HEK293 (cell line): ENCODE results near the gene ACOT8.

ENCODE experiments used
- GLI4 ChIP-seq: fragments of 450-650 bp; formaldehyde crosslinking; IDR thresholded peaks from 2 replicates; pipeline ENCODE4 v1.5.1; 2016; ENCODE audit warnings: missing biosample characterization, missing genetic modification characterization
- KLF8 ChIP-seq: fragments of 450-650 bp; formaldehyde crosslinking; IDR thresholded peaks from 2 replicates; pipeline ENCODE4 v1.5.1; 2016; ENCODE audit warnings: missing biosample characterization, missing genetic modification characterization
- MZF1 ChIP-seq: fragments of 450-650 bp; formaldehyde crosslinking; IDR thresholded peaks from 2 replicates; pipeline ENCODE4 v1.5.1; 2017; ENCODE audit warnings: missing biosample characterization, missing genetic modification characterization, borderline replicate concordance
- OSR2 ChIP-seq: fragments of 450-650 bp; formaldehyde crosslinking; IDR thresholded peaks from 2 replicates; pipeline ENCODE4 v1.5.1; 2016; ENCODE audit warnings: missing biosample characterization, missing genetic modification characterization
- ZNF223 ChIP-seq: fragments of 450-650 bp; formaldehyde crosslinking; IDR thresholded peaks from 2 replicates; pipeline ENCODE4 v1.5.1; 2016; ENCODE audit warnings: missing biosample characterization, missing genetic modification characterization
- ZNF366 ChIP-seq: fragments of 450-650 bp; formaldehyde crosslinking; conservative IDR thresholded peaks from 2 replicates; pipeline ENCODE4 v1.5.1; 2016; ENCODE audit warnings: missing biosample characterization, missing genetic modification characterization
- ZNF394 ChIP-seq: fragments of 450-650 bp; formaldehyde crosslinking; IDR thresholded peaks from 2 replicates; pipeline ENCODE4 v1.5.1; 2016; ENCODE audit warnings: missing biosample characterization, missing genetic modification characterization, mild to moderate bottlenecking, moderate library complexity, borderline replicate concordance
- ZNF404 ChIP-seq: fragments of 450-650 bp; formaldehyde crosslinking; IDR thresholded peaks from 2 replicates; pipeline ENCODE4 v1.5.1; 2017; ENCODE audit warnings: missing biosample characterization, missing genetic modification characterization
- ZNF416 ChIP-seq: fragments of 450-650 bp; formaldehyde crosslinking; IDR thresholded peaks from 2 replicates; pipeline ENCODE4 v1.5.1; 2016; ENCODE audit warnings: missing biosample characterization, missing genetic modification characterization
- ZNF423 ChIP-seq: fragments of 450-650 bp; formaldehyde crosslinking; IDR thresholded peaks from 2 replicates; pipeline ENCODE4 v1.5.1; 2016; ENCODE audit warnings: missing biosample characterization, missing genetic modification characterization
- ZNF433 ChIP-seq: fragments of 450-650 bp; formaldehyde crosslinking; IDR thresholded peaks from 2 replicates; pipeline ENCODE4 v1.5.1; 2016; ENCODE audit warnings: missing biosample characterization, missing genetic modification characterization, low read depth
- ZNF521 ChIP-seq: fragments of 450-650 bp; formaldehyde crosslinking; IDR thresholded peaks from 2 replicates; pipeline ENCODE4 v1.5.1; 2017; ENCODE audit warnings: missing biosample characterization, mild to moderate bottlenecking, missing genetic modification characterization
- ZNF600 ChIP-seq: fragments of 450-650 bp; formaldehyde crosslinking; IDR thresholded peaks from 2 replicates; pipeline ENCODE4 v1.5.1; 2016; ENCODE audit warnings: missing biosample characterization, missing genetic modification characterization
- ZNF626 ChIP-seq: fragments of 450-650 bp; sonication (Bioruptor Pico); formaldehyde crosslinking; IDR thresholded peaks from 2 replicates; pipeline ENCODE4 v1.5.1; 2018; ENCODE audit warnings: missing biosample characterization, missing genetic modification characterization, inconsistent platforms
- ZNF777 ChIP-seq: fragments of 450-650 bp; formaldehyde crosslinking; IDR thresholded peaks from 2 replicates; pipeline ENCODE4 v1.5.1; 2017; ENCODE audit warnings: missing biosample characterization, missing genetic modification characterization, borderline replicate concordance
- ZSCAN30 ChIP-seq: fragments of 450-650 bp; IDR thresholded peaks from 2 replicates; pipeline ENCODE4 v1.5.1; 2018; ENCODE audit warnings: missing biosample characterization, mild to moderate bottlenecking, missing genetic modification characterization, moderate library complexity
- TF ChIP-seq, protein P1 (sequence below): fragments of 450-650 bp; formaldehyde crosslinking; IDR thresholded peaks from 2 replicates; pipeline ENCODE4 v1.5.1; 2016; ENCODE audit warnings: missing biosample characterization, missing genetic modification characterization, borderline replicate concordance
- TF ChIP-seq, protein P2 (sequence below): fragments of 450-650 bp; formaldehyde crosslinking; conservative IDR thresholded peaks from 2 replicates; pipeline ENCODE4 v1.5.1; 2016; ENCODE audit warnings: low read depth, missing biosample characterization, missing genetic modification characterization
- TF ChIP-seq, protein P3 (sequence below): fragments of 450-650 bp; formaldehyde crosslinking; IDR thresholded peaks from 2 replicates; pipeline ENCODE4 v1.5.1; 2016; ENCODE audit warnings: missing biosample characterization, missing genetic modification characterization
- TF ChIP-seq, protein P4 (sequence below): fragments of 450-650 bp; formaldehyde crosslinking; IDR thresholded peaks from 2 replicates; pipeline ENCODE4 v1.5.1; 2017; ENCODE audit warnings: missing biosample characterization, missing genetic modification characterization
- TF ChIP-seq, protein P5 (sequence below): fragments of 450-650 bp; formaldehyde crosslinking; IDR thresholded peaks from 2 replicates; pipeline ENCODE4 v1.5.1; 2017; ENCODE audit warnings: missing biosample characterization, missing genetic modification characterization

The ACOT8 gene

DNA sequence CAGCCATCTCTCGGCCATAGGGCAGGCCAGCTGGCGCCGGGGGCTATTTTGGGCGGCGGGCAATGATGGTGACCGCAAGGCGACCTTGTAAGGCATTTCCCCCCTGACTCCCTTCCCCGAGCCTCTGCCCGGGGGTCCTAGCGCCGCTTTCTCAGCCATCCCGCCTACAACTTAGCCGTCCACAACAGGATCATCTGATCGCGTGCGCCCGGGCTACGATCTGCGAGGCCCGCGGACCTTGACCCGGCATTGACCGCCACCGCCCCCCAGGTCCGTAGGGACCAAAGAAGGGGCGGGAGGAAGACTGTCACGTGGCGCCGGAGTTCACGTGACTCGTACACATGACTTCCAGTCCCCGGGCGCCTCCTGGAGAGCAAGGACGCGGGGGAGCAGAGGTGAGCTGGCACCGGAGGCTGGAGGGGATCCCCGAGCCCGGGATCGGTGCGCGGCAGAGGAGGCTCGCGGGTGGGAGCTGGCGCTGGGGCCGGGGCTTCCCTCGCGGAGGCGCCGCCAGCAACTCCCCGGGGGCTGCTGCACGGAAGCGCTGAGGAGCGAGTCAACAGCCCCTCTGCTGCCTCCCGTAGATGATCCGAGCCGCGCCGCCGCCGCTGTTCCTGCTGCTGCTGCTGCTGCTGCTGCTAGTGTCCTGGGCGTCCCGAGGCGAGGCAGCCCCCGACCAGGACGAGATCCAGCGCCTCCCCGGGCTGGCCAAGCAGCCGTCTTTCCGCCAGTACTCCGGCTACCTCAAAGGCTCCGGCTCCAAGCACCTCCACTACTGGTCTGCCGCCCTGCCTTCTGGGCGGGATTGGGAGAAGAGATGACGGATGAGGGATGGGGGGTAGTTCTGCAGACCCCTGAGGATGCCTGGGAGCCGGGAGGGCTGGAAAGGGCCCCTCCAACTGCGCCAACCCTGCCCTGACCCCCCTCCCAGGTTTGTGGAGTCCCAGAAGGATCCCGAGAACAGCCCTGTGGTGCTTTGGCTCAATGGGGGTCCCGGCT is 34.1 kb upstream of the ACOT8 start, which contains the start of the genes CTSA and NEURL2 (continued):
- TF ChIP-seq, protein P1, sequence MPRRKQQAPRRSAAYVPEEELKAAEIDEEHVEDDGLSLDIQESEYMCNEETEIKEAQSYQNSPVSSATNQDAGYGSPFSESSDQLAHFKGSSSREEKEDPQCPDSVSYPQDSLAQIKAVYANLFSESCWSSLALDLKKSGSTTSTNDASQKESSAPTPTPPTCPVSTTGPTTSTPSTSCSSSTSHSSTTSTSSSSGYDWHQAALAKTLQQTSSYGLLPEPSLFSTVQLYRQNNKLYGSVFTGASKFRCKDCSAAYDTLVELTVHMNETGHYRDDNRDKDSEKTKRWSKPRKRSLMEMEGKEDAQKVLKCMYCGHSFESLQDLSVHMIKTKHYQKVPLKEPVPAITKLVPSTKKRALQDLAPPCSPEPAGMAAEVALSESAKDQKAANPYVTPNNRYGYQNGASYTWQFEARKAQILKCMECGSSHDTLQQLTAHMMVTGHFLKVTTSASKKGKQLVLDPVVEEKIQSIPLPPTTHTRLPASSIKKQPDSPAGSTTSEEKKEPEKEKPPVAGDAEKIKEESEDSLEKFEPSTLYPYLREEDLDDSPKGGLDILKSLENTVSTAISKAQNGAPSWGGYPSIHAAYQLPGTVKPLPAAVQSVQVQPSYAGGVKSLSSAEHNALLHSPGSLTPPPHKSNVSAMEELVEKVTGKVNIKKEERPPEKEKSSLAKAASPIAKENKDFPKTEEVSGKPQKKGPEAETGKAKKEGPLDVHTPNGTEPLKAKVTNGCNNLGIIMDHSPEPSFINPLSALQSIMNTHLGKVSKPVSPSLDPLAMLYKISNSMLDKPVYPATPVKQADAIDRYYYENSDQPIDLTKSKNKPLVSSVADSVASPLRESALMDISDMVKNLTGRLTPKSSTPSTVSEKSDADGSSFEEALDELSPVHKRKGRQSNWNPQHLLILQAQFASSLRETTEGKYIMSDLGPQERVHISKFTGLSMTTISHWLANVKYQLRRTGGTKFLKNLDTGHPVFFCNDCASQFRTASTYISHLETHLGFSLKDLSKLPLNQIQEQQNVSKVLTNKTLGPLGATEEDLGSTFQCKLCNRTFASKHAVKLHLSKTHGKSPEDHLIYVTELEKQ (tag by site-specific recombination): no peak; the same call in 1 of the 2 replicates
- no peak for TF ChIP-seq ZNF521
- peak; percentile 70; the same call in 1 of the 2 replicates for TF ChIP-seq ZNF394 (tag by site-specific recombination)
- no peak for TF ChIP-seq MZF1 (tag by site-specific recombination)
- no peak for TF ChIP-seq ZNF223 (tag by site-specific recombination)
- peak; percentile 71; the same call in 1 of the 2 replicates for TF ChIP-seq ZSCAN30 (tag by site-specific recombination)
- TF ChIP-seq ZNF433: no peak
- no peak for TF ChIP-seq ZNF366 (tag by site-specific recombination)
- no peak for TF ChIP-seq ZNF777 (tag by site-specific recombination)
- TF ChIP-seq, protein P2, sequence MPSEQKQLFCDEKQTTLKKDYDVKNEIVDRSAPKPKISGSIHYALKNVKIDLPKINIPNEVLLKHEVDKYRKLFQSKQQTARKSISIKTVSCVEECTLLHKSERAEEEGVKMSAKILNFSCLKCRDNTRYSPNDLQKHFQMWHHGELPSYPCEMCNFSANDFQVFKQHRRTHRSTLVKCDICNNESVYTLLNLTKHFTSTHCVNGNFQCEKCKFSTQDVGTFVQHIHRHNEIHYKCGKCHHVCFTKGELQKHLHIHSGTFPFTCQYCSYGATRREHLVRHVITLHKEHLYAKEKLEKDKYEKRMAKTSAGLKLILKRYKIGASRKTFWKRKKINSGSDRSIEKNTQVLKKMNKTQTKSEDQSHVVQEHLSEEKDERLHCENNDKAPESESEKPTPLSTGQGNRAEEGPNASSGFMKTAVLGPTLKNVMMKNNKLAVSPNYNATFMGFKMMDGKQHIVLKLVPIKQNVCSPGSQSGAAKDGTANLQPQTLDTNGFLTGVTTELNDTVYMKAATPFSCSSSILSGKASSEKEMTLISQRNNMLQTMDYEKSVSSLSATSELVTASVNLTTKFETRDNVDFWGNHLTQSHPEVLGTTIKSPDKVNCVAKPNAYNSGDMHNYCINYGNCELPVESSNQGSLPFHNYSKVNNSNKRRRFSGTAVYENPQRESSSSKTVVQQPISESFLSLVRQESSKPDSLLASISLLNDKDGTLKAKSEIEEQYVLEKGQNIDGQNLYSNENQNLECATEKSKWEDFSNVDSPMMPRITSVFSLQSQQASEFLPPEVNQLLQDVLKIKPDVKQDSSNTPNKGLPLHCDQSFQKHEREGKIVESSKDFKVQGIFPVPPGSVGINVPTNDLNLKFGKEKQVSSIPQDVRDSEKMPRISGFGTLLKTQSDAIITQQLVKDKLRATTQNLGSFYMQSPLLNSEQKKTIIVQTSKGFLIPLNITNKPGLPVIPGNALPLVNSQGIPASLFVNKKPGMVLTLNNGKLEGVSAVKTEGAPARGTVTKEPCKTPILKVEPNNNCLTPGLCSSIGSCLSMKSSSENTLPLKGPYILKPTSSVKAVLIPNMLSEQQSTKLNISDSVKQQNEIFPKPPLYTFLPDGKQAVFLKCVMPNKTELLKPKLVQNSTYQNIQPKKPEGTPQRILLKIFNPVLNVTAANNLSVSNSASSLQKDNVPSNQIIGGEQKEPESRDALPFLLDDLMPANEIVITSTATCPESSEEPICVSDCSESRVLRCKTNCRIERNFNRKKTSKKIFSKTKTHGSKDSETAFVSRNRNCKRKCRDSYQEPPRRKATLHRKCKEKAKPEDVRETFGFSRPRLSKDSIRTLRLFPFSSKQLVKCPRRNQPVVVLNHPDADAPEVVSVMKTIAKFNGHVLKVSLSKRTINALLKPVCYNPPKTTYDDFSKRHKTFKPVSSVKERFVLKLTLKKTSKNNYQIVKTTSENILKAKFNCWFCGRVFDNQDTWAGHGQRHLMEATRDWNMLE (tag by site-specific recombination): 0 out of 2 replicates have a peak, but pooled peaks have one; percentile 41
- TF ChIP-seq, protein P3, sequence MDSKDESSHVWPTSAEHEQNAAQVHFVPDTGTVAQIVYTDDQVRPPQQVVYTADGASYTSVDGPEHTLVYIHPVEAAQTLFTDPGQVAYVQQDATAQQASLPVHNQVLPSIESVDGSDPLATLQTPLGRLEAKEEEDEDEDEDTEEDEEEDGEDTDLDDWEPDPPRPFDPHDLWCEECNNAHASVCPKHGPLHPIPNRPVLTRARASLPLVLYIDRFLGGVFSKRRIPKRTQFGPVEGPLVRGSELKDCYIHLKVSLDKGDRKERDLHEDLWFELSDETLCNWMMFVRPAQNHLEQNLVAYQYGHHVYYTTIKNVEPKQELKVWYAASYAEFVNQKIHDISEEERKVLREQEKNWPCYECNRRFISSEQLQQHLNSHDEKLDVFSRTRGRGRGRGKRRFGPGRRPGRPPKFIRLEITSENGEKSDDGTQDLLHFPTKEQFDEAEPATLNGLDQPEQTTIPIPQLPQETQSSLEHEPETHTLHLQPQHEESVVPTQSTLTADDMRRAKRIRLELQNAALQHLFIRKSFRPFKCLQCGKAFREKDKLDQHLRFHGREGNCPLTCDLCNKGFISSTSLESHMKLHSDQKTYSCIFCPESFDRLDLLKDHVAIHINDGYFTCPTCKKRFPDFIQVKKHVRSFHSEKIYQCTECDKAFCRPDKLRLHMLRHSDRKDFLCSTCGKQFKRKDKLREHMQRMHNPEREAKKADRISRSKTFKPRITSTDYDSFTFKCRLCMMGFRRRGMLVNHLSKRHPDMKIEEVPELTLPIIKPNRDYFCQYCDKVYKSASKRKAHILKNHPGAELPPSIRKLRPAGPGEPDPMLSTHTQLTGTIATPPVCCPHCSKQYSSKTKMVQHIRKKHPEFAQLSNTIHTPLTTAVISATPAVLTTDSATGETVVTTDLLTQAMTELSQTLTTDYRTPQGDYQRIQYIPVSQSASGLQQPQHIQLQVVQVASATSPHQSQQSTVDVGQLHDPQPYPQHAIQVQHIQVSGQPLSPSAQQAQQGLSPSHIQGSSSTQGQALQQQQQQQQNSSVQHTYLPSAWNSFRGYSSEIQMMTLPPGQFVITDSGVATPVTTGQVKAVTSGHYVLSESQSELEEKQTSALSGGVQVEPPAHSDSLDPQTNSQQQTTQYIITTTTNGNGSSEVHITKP (tag by site-specific recombination): peak; percentile 49; the same call in 1 of the 2 replicates
- 0 out of 2 replicates have a peak, but pooled peaks have one; percentile 43 for TF ChIP-seq GLI4
- peak; percentile 38; the same call in 1 of the 2 replicates for TF ChIP-seq OSR2 (tag by site-specific recombination)
- TF ChIP-seq, protein P4, sequence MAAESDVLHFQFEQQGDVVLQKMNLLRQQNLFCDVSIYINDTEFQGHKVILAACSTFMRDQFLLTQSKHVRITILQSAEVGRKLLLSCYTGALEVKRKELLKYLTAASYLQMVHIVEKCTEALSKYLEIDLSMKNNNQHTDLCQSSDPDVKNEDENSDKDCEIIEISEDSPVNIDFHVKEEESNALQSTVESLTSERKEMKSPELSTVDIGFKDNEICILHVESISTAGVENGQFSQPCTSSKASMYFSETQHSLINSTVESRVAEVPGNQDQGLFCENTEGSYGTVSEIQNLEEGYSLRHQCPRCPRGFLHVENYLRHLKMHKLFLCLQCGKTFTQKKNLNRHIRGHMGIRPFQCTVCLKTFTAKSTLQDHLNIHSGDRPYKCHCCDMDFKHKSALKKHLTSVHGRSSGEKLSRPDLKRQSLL (tag by site-specific recombination): no peak
- no peak for TF ChIP-seq ZNF626 (tag by site-specific recombination)
- TF ChIP-seq ZNF423 (tag by site-specific recombination): no peak; the same call in 1 of the 2 replicates
- TF ChIP-seq, protein P5, sequence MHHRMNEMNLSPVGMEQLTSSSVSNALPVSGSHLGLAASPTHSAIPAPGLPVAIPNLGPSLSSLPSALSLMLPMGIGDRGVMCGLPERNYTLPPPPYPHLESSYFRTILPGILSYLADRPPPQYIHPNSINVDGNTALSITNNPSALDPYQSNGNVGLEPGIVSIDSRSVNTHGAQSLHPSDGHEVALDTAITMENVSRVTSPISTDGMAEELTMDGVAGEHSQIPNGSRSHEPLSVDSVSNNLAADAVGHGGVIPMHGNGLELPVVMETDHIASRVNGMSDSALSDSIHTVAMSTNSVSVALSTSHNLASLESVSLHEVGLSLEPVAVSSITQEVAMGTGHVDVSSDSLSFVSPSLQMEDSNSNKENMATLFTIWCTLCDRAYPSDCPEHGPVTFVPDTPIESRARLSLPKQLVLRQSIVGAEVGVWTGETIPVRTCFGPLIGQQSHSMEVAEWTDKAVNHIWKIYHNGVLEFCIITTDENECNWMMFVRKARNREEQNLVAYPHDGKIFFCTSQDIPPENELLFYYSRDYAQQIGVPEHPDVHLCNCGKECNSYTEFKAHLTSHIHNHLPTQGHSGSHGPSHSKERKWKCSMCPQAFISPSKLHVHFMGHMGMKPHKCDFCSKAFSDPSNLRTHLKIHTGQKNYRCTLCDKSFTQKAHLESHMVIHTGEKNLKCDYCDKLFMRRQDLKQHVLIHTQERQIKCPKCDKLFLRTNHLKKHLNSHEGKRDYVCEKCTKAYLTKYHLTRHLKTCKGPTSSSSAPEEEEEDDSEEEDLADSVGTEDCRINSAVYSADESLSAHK (tag by site-specific recombination): peak; percentile 69
- no peak for TF ChIP-seq ZNF404 (tag by site-specific recombination)
- TF ChIP-seq ZNF416 (tag by site-specific recombination): no peak
- TF ChIP-seq ZNF600: peak; percentile 57; the same call in 1 of the 2 replicates
- TF ChIP-seq KLF8: peak; percentile 90
